Islet precursor cell (in vitro differentiated cells): ENCODE measurements around the gene ALDOC.
A peak's percentile ranks its signal among the peaks of the same experiment; 100 is the strongest.

Experiments used
- DNase-seq: peaks from one replicate; pipeline ENCODE4 v3.0.0-alpha.2; 2018

ALDOC gene

GRCh38 chr17:28551421-28552175 is 25.1 kb downstream of the ALDOC start:
- DNase-seq, result no peak

- DNase-seq, result no peak
Measured at GRCh38 chr17:28550858-28551257, 25.8 kb downstream of the ALDOC start.

- no peak for DNase-seq
Measured at GRCh38 chr17:28549236-28550132, 27.2 kb downstream of the ALDOC start.

GRCh38 chr17:28548417-28549130 is 28.1 kb downstream of the ALDOC start:
- no peak for DNase-seq

- DNase-seq, result peak; percentile 91
Measured at GRCh38 chr17:28547623-28548416, 28.9 kb downstream of the ALDOC start.

- DNase-seq, result no peak
Measured at GRCh38 chr17:28547096-28547622, 29.5 kb downstream of the ALDOC start.

GRCh38 chr17:28545787-28546415 is 30.8 kb downstream of the ALDOC start:
- no peak for DNase-seq

- DNase-seq, result no peak
Measured at GRCh38 chr17:28545141-28545503, 31.6 kb downstream of the ALDOC start.

GRCh38 chr17:28544402-28545140 is 32.1 kb downstream of the ALDOC start:
- DNase-seq, result no peak

- no peak for DNase-seq
Measured at GRCh38 chr17:28541439-28541838, 35.3 kb downstream of the ALDOC start.

GRCh38 chr17:28540231-28540630 is 36.5 kb downstream of the ALDOC start:
- no peak for DNase-seq

GRCh38 chr17:28538296-28538895 is 38.3 kb downstream of the ALDOC start:
- no peak for DNase-seq

- DNase-seq, result no peak
Measured at GRCh38 chr17:28537219-28537610, 39.5 kb downstream of the ALDOC start.

GRCh38 chr17:28536532-28537218 is 40.0 kb downstream of the ALDOC start:
- no peak for DNase-seq

- DNase-seq, result no peak
Measured at GRCh38 chr17:28534740-28535375, 41.8 kb downstream of the ALDOC start.

- DNase-seq, result no peak
Measured at GRCh38 chr17:28533091-28533807, 43.4 kb downstream of the ALDOC start.

- no peak for DNase-seq
Measured at GRCh38 chr17:28532050-28532960, 44.4 kb downstream of the ALDOC start.

GRCh38 chr17:28530926-28531325 is 45.8 kb downstream of the ALDOC start:
- no peak for DNase-seq
